Measurements from ENCODE around the gene LAMB2. TPM values are rescaled to one million over a fixed set of nuclear protein-coding genes. Genes with fewer than 3 reads are reported as not detected.

The LAMB2 gene
- total RNA-seq, 2 donors from 2014 or later = 0.65 to 3.3 TPM

DNA sequence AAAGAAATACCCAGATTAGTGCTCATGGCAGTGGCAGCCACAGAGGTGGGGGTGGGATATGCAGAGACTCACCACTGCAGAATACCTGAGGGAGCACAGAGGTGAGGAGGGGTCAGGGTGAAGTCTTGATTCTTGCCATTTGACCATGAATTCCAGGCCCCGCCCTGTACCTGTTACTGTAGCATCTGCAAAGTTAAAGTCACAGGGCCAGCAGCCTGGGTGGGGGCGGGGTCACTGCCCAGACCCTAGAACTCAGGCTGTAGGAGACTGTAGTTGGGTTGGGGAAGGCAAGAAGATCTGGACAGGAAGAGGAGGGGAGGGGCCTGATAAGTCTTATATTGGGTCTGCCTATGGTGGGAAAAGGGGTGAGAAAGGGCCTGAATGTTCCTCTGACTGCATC is 18.8 kb upstream of the LAMB2 start:
- ATAC-seq (no peak), DNase-seq (no peak)
- H3K9me3 ChIP-seq (ENCODE audit: control insufficient read depth, low read length, poor library complexity, severe bottlenecking) = no peaks in the 10 kb centered on the region
- no peak overlapping the region for H3K4me3 Mint-ChIP-seq
- H3K4me1 Mint-ChIP-seq = no peaks in the 10 kb centered on the region
- H3K27ac Mint-ChIP-seq = peak overlapping the region; percentile 39
- H3K27me3 Mint-ChIP-seq = no peaks in the 10 kb centered on the region
- no peaks in the 10 kb centered on the region for H3K36me3 Mint-ChIP-seq (ENCODE audit: low read depth)

- H3K4me1 Mint-ChIP-seq = no peaks in the 10 kb centered on the region
- H3K9me3 ChIP-seq (ENCODE audit: control insufficient read depth, low read length, poor library complexity, severe bottlenecking) = no peaks in the 10 kb centered on the region
- no peak overlapping the region for H3K27ac Mint-ChIP-seq
- no peak overlapping the region for H3K4me3 Mint-ChIP-seq
- ATAC-seq (no peak), DNase-seq (no peak)
- H3K36me3 Mint-ChIP-seq (ENCODE audit: low read depth) = no peaks in the 10 kb centered on the region
- no peaks in the 10 kb centered on the region for H3K27me3 Mint-ChIP-seq
Measured at GRCh38 chr3:49148159-49148558, 15.3 kb upstream of the LAMB2 start.

DNA sequence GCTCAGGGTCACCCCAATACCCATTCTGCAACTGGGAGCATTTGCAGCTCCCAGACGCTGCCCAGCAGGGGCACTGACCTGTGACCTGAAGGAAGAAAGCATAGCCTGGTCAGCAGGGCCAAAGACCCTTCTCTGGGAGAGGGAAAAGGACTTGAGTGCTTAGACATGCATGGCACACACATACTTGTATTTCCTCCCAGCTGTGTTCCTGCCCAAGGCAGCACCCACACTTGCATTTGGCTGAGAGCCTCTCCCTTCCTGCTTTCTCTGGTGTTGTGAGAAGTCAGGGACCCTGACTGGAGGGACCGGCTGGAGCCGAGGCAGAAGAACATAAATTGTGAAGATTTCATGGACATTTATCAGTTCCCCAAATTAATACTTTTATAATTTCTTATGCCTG is 7.2 kb upstream of the LAMB2 start:
- no peak for ATAC-seq
- peaks cover 22% of the 10 kb centered on the region for H3K27me3 Mint-ChIP-seq
- H3K9me3 ChIP-seq (ENCODE audit: control insufficient read depth, low read length, poor library complexity, severe bottlenecking) = peaks cover 2% of the 10 kb centered on the region
- DNase-seq = no peak
- no peaks in the 10 kb centered on the region for H3K4me1 Mint-ChIP-seq
- peaks cover 4% of the 10 kb centered on the region for H3K36me3 Mint-ChIP-seq (ENCODE audit: low read depth)
- no peak overlapping the region for H3K27ac Mint-ChIP-seq
- H3K4me3 Mint-ChIP-seq = no peak overlapping the region

DNA sequence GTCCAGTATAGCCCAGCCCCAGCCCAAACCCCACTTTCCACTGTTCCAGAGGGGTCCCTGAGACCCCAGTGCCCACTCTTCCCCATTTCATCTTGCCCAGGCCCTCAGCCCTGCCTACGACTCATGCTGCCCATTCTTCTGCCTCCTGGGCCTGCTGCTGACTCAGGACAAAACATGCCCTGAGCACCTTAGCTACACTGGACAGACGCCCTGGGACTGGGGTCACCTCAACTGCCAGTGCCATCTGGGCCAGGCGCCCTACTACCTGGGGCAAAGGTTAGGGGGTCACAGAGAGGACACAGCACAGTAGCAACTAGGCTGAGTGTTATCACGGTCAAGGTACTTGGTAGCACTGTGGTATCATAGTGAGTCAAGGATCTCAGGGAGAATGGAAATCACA is 2.6 kb upstream of the LAMB2 start:
- no peak overlapping the region for H3K4me3 Mint-ChIP-seq
- peaks cover 2% of the 10 kb centered on the region for H3K36me3 Mint-ChIP-seq (ENCODE audit: low read depth)
- no peak for DNase-seq
- peak overlapping the region; percentile 27 for H3K27ac Mint-ChIP-seq
- peaks cover 3% of the 10 kb centered on the region for H3K4me1 Mint-ChIP-seq
- peaks cover 51% of the 10 kb centered on the region for H3K27me3 Mint-ChIP-seq
- H3K9me3 ChIP-seq (ENCODE audit: control insufficient read depth, low read length, poor library complexity, severe bottlenecking) = no peaks in the 10 kb centered on the region
- ATAC-seq = no peak

DNA sequence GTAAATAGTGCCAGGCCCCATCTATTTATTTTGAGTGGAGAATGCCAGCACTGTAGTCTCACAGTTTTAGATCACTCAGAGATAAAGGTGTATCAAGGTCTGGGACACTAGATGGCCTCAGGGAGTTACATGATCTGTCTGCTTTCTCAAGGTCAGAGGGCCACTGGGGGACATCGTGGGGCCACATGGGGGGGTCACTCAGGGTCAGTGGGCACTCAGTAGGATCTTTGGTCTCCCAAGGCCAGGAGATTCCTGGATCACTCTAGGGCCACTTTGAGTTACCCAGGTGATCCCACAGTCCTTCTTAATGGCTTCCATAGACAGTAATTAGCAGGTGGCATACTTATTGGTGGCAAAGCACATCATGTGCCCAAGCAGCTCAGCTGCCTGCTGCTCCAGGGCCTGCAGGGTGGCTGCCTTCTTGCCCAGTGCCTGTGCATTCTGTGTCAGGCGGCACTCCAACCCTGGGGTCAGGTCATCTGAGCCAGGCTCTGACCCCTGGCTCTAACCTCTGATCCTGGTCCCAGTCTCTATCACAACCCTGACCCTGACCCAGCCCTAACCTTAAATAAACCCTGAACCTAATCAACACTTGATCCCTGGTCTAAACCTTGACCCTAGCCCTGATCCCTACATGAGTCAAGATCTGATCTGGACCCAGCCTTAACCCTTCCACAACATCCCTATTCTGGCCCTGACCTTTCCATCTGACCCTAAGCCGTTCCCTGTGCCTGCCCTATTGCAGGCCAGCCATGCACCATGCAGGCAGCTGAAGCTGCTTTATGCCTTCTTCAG is 1.8 kb upstream of the LAMB2 start:
- Mint-ChIP-seq H3K36me3 (ENCODE audit: low read depth) (peaks cover 2% of the 10 kb centered on the region), H3K4me1 (peaks cover 3% of the 10 kb centered on the region), H3K27ac (peak overlapping the region; percentile 27), H3K4me3 (no peak overlapping the region), H3K27me3 (peaks cover 47% of the 10 kb centered on the region)
- no peak for DNase-seq
- ATAC-seq = no peak
- H3K9me3 ChIP-seq (ENCODE audit: control insufficient read depth, low read length, poor library complexity, severe bottlenecking) = no peaks in the 10 kb centered on the region

DNA sequence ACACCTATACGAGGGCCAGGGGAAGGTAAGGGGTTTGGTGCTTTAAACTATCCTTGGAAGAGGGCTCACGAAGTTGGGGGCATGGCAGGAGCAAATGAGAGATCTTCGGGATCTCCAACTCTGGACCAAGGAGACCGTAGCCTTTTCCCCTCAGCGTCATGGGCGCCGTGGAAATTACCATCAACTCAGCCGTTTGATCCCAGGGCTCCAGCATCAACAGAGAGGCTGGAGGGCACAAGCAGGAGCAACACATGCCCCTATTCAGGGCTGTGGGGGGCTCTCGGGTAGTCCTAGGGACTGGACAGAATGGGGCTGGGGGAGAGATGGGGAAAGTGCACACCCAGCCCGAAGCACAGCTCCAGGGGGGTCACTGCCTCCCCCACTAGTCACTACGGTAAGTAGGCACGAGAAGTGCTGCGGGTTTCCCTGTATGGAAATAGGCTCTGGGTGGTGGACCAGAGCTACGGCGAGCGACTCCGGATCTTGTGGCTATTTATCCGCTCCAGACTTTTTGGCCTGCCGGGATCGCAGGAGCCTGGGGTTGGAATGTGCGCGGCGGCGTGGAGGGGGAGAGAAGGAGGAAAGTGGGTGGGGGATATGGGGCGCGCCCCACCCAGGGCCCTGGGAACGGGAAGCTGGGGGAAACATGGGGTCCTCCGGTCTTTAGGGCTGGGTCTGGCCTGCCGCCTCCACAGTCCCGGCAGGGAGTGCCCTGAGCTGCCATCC is 539 bp upstream of the LAMB2 start:
- peaks cover 47% of the 10 kb centered on the region for H3K27me3 Mint-ChIP-seq
- H3K4me3 Mint-ChIP-seq = no peak overlapping the region
- H3K36me3 Mint-ChIP-seq (ENCODE audit: low read depth) = peaks cover 2% of the 10 kb centered on the region
- no peaks in the 10 kb centered on the region for H3K9me3 ChIP-seq (ENCODE audit: control insufficient read depth, low read length, poor library complexity, severe bottlenecking)
- no peak for ATAC-seq
- no peak for DNase-seq
- H3K4me1 Mint-ChIP-seq = peaks cover 3% of the 10 kb centered on the region
- H3K27ac Mint-ChIP-seq = no peak overlapping the region

GRCh38 chr3:49132073-49132436 is 795 bp downstream of the LAMB2 start:
- H3K27ac Mint-ChIP-seq = no peak overlapping the region
- ATAC-seq = no peak
- no peak overlapping the region for H3K4me3 Mint-ChIP-seq
- peaks cover 2% of the 10 kb centered on the region for H3K36me3 Mint-ChIP-seq (ENCODE audit: low read depth)
- DNase-seq = no peak
- peaks cover 3% of the 10 kb centered on the region for H3K4me1 Mint-ChIP-seq
- no peaks in the 10 kb centered on the region for H3K9me3 ChIP-seq (ENCODE audit: control insufficient read depth, low read length, poor library complexity, severe bottlenecking)
- peaks cover 35% of the 10 kb centered on the region for H3K27me3 Mint-ChIP-seq

GRCh38 chr3:49131576-49131975 is 1.3 kb downstream of the LAMB2 start:
- no peak overlapping the region for H3K27ac Mint-ChIP-seq
- no peak overlapping the region for H3K4me3 Mint-ChIP-seq
- peaks cover 3% of the 10 kb centered on the region for H3K4me1 Mint-ChIP-seq
- no peak for ATAC-seq
- H3K27me3 Mint-ChIP-seq = peaks cover 35% of the 10 kb centered on the region
- H3K9me3 ChIP-seq (ENCODE audit: control insufficient read depth, low read length, poor library complexity, severe bottlenecking) = no peaks in the 10 kb centered on the region
- peaks cover 2% of the 10 kb centered on the region for H3K36me3 Mint-ChIP-seq (ENCODE audit: low read depth)
- DNase-seq = no peak

- peaks cover 3% of the 10 kb centered on the region for H3K4me1 Mint-ChIP-seq
- no peak overlapping the region for H3K27ac Mint-ChIP-seq
- no peak for DNase-seq
- peaks cover 2% of the 10 kb centered on the region for H3K36me3 Mint-ChIP-seq (ENCODE audit: low read depth)
- H3K27me3 Mint-ChIP-seq = peaks cover 35% of the 10 kb centered on the region
- H3K9me3 ChIP-seq (ENCODE audit: control insufficient read depth, low read length, poor library complexity, severe bottlenecking) = no peaks in the 10 kb centered on the region
- ATAC-seq = no peak
- H3K4me3 Mint-ChIP-seq = no peak overlapping the region
Measured at GRCh38 chr3:49131040-49131439, 1.8 kb downstream of the LAMB2 start.

DNA sequence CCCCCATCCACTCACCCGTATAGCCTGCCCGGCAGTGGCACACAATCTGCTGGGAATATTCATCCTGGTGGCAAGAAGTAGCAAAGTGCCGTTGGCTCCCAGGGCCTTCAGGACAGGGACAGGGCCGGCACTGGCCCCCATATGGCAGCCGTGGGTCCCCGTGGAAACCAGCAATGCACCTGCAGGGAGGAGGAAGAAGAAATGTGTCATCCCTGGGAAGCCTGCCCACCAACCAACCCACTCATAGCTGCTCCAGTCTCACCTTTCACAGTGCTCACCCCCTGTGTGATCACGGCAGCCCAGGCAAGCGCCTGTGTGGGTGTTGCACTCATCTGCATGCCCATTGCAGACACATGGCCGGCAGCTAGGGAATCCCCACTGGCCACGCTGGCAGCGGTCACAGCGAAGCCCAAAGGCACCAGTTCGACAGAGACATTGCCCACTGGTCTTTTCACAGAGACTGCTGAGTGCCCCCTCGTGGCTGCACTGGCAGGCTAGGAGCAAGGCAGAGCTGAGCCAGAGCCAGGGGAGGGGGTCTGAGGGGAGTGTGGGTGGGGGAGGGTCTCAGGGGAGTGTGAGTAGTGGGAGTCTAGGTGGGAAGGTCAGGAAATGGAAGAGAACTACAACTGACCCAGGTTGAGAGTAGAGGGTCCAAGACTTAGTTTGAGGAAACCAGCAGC is 7.7 kb downstream of the LAMB2 start:
- DNase-seq (no peak), ATAC-seq (no peak)
- H3K27ac Mint-ChIP-seq = no peak overlapping the region
- peaks cover 8% of the 10 kb centered on the region for H3K4me1 Mint-ChIP-seq
- H3K36me3 Mint-ChIP-seq (ENCODE audit: low read depth) = no peaks in the 10 kb centered on the region
- H3K9me3 ChIP-seq (ENCODE audit: control insufficient read depth, low read length, poor library complexity, severe bottlenecking) = no peaks in the 10 kb centered on the region
- no peaks in the 10 kb centered on the region for H3K27me3 Mint-ChIP-seq
- no peak overlapping the region for H3K4me3 Mint-ChIP-seq

DNA sequence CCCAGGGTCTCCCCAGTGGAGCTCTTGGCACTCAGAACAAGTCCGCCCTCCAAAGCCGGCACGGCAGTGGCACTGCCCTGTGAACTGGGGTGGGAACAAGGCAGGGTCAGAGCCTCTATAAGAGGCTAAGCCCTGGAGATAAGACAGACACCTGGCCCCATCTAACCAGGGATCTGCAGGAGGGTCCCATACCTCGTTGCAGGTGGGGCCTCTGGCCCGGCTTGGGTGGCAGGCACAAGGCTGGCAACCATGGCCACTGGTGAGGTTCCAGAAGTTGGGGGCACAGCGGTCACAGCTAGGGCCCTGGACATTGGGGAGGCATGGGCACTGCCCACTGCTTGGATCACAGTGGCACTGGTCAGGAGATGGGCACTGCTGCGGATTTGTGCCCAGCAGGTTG is 8.6 kb downstream of the LAMB2 start:
- no peak for DNase-seq
- no peaks in the 10 kb centered on the region for H3K9me3 ChIP-seq (ENCODE audit: control insufficient read depth, low read length, poor library complexity, severe bottlenecking)
- Mint-ChIP-seq H3K27ac (no peak overlapping the region), H3K36me3 (ENCODE audit: low read depth) (no peaks in the 10 kb centered on the region), H3K4me1 (peaks cover 13% of the 10 kb centered on the region), H3K27me3 (no peaks in the 10 kb centered on the region), H3K4me3 (no peak overlapping the region)
- no peak for ATAC-seq

DNA sequence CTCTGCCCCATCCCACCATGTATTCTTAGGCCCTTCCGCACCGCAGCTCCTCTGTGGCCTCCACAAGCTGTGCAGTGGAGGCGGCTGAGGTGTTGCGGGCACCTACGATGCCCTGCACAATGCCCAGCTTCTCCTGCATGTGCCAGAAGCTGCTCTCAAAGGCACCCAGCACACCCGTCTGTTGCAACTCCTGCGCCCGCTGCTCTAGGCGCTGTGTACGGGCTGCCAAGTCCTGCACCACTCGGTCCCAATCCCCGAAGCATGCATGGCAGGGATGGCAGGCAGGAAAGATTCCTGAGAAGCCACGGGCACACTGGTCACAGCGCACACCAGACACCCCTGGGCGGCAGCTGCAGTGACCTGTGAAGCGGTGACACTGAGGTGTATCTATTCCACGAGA is 9.2 kb downstream of the LAMB2 start:
- no peak overlapping the region for H3K27ac Mint-ChIP-seq
- no peak for DNase-seq
- H3K36me3 Mint-ChIP-seq (ENCODE audit: low read depth) = peaks cover 2% of the 10 kb centered on the region

GRCh38 chr3:49122886-49123545 is 9.8 kb downstream of the LAMB2 start:
- no peak for ATAC-seq
- no peak overlapping the region for H3K4me3 Mint-ChIP-seq
- no peak overlapping the region for H3K27ac Mint-ChIP-seq
- peaks cover 14% of the 10 kb centered on the region for H3K4me1 Mint-ChIP-seq
- DNase-seq = no peak
- no peaks in the 10 kb centered on the region for H3K9me3 ChIP-seq (ENCODE audit: control insufficient read depth, low read length, poor library complexity, severe bottlenecking)
- no peaks in the 10 kb centered on the region for H3K27me3 Mint-ChIP-seq
- peaks cover 2% of the 10 kb centered on the region for H3K36me3 Mint-ChIP-seq (ENCODE audit: low read depth)

More for the DNA sequence above, 9.2 kb downstream of the LAMB2 start:
- H3K4me3 Mint-ChIP-seq = no peak overlapping the region
- H3K4me1 Mint-ChIP-seq = peaks cover 14% of the 10 kb centered on the region
- no peak for ATAC-seq
- no peaks in the 10 kb centered on the region for H3K27me3 Mint-ChIP-seq
- H3K9me3 ChIP-seq (ENCODE audit: control insufficient read depth, low read length, poor library complexity, severe bottlenecking) = no peaks in the 10 kb centered on the region
